IMR-90 (cell line): ENCODE measurements around the gene SNX30. TPM values are rescaled to one million over a fixed set of nuclear protein-coding genes. Genes with fewer than 3 reads are reported as not detected.

Source experiments
- ATAC-seq: fragments of 200-7000 bp; cut with Tn5 transposase; 2 replicates; pipeline ENCODE4 v1.9.1; 2020; ENCODE audit warnings: low read depth, mild to moderate bottlenecking, moderate library complexity
- BruUV-seq: library from RNA; stranded (reverse); fragments of 400-500 nt; replicated peaks from 2 replicates; lab custom pipeline; 2021; lab: Mats Ljungman, UMichigan
- CTCF ChIA-PET: fragments of 300-600 bp; formaldehyde crosslinking; extraction: SDS; loops from one replicate; lab custom pipeline; 2021; ENCODE audit warnings: antibody characterized with exemption; lab: Yijun Ruan, JAX
- POLR2A ChIA-PET: fragments of 300-600 bp; sonication (Branson Sonifier 250); formaldehyde crosslinking; loops from one replicate; lab custom pipeline; 2022; ENCODE audit warnings: antibody characterized with exemption; ENCODE audit not compliant: unreplicated experiment; lab: Charles Lee
- DNase-seq: peaks from one replicate; pipeline ENCODE4 v3.0.0; 2013
- H2AFZ ChIP-seq: replicated peaks from 2 replicates; pipeline ENCODE3; 2013; ENCODE audit warnings: low read length, mild to moderate bottlenecking; ENCODE audit not compliant: poor library complexity
- H2AK5ac ChIP-seq: 2 replicates; pipeline ENCODE4 v1.6.1; 2013; ENCODE audit warnings: low read depth, low read length, inconsistent platforms
- H2AK9ac ChIP-seq: replicated peaks from 2 replicates; pipeline ENCODE3; 2013; ENCODE audit warnings: mild to moderate bottlenecking, low read depth, low read length, moderate library complexity; ENCODE audit not compliant: poor library complexity
- H2BK120ac ChIP-seq: 2 replicates; pipeline ENCODE4 v1.6.1; 2013; ENCODE audit warnings: low read depth, low read length, inconsistent platforms
- H2BK15ac ChIP-seq: 3 replicates; pipeline ENCODE4 v1.6.1; 2013; ENCODE audit warnings: low read depth, low read length, inconsistent platforms
- H2BK20ac ChIP-seq: 2 replicates; pipeline ENCODE4 v1.6.1; 2013; ENCODE audit warnings: low read depth, mild to moderate bottlenecking, inconsistent platforms, low read length, moderate library complexity
- H2BK5ac ChIP-seq: 2 replicates; pipeline ENCODE4 v1.6.1; 2013; ENCODE audit warnings: mild to moderate bottlenecking, low read depth, low read length, inconsistent platforms; ENCODE audit not compliant: poor library complexity, severe bottlenecking
- H3K14ac ChIP-seq: replicated peaks from 2 replicates; pipeline ENCODE4 v1.6.1; 2013; ENCODE audit warnings: low read depth, low read length, inconsistent platforms
- H3K18ac ChIP-seq: 2 replicates; pipeline ENCODE4 v1.6.1; 2013; ENCODE audit warnings: low read depth, low read length, control low read depth
- H3K23ac ChIP-seq: 2 replicates; pipeline ENCODE4 v1.6.1; 2013; ENCODE audit warnings: low read depth, low read length, inconsistent platforms
- H3K27ac ChIP-seq: 2 replicates; pipeline ENCODE4 v1.5.1; 2013; ENCODE audit warnings: mild to moderate bottlenecking, control low read depth, low read length; ENCODE audit not compliant: insufficient read depth
- H3K27me3 ChIP-seq: 2 replicates; pipeline ENCODE4 v1.6.1; 2013; ENCODE audit warnings: low read length; ENCODE audit not compliant: control insufficient read depth, insufficient read depth
- H3K36me3 ChIP-seq: 2 replicates; pipeline ENCODE4 v1.6.1; 2013; ENCODE audit warnings: low read length, mixed read lengths; ENCODE audit not compliant: control insufficient read depth, insufficient read depth
- H3K4ac ChIP-seq: 2 replicates; pipeline ENCODE4 v1.6.1; 2013; ENCODE audit warnings: low read depth, low read length, inconsistent platforms
- H3K4me1 ChIP-seq: 2 replicates; pipeline ENCODE4 v1.6.1; 2013; ENCODE audit warnings: low read length, mixed read lengths; ENCODE audit not compliant: control insufficient read depth, insufficient read depth
- H3K4me2 ChIP-seq: 2 replicates; pipeline ENCODE4 v1.6.1; 2013; ENCODE audit warnings: low read depth, mild to moderate bottlenecking, control low read depth, low read length, moderate library complexity
- H3K4me3 ChIP-seq: 2 replicates; pipeline ENCODE4 v1.5.1; 2013; ENCODE audit warnings: low read depth, mild to moderate bottlenecking, control low read depth, low read length, moderate library complexity; ENCODE audit not compliant: insufficient read depth
- H3K56ac ChIP-seq: 2 replicates; pipeline ENCODE4 v1.6.1; 2013; ENCODE audit warnings: low read length, inconsistent platforms; ENCODE audit not compliant: insufficient read depth; ENCODE audit errors: extremely low read depth
- H3K79me1 ChIP-seq, 2 experiments: 2 replicates each; pipeline ENCODE4 v1.6.1; 2013; ENCODE audit warnings: low read length in 2 of 2, inconsistent platforms in 1 of 2, low read depth in 1 of 2
- H3K9ac ChIP-seq: 2 replicates; pipeline ENCODE4 v1.6.1; 2013; ENCODE audit warnings: low read depth, low read length, control low read depth
- H3K9me1 ChIP-seq: 2 replicates; pipeline ENCODE4 v1.6.1; 2013; ENCODE audit warnings: low read length, inconsistent platforms; ENCODE audit not compliant: insufficient read depth
- H3K9me3 ChIP-seq: 2 replicates; pipeline ENCODE4 v1.6.1; 2013; ENCODE audit warnings: low read length; ENCODE audit not compliant: control insufficient read depth, insufficient read depth
- H4K20me1 ChIP-seq: 2 replicates; pipeline ENCODE4 v1.6.1; 2013; ENCODE audit warnings: low read length, inconsistent platforms; ENCODE audit not compliant: insufficient read depth
- H4K5ac ChIP-seq: 2 replicates; pipeline ENCODE4 v1.6.1; 2013; ENCODE audit warnings: mild to moderate bottlenecking, low read depth, low read length, control low read depth
- H4K8ac ChIP-seq, 2 experiments: 2 replicates each; pipeline ENCODE4 v1.6.1; 2013; ENCODE audit warnings: low read depth in 2 of 2, low read length in 2 of 2, control low read depth in 1 of 2, inconsistent platforms in 1 of 2
- H4K91ac ChIP-seq: 2 replicates; pipeline ENCODE4 v1.6.1; 2013; ENCODE audit warnings: low read depth, low read length, inconsistent platforms; ENCODE audit not compliant: insufficient read depth
- BHLHE40 ChIP-seq: fragments of 150-350 bp; IDR thresholded peaks from 2 replicates; pipeline ENCODE4 v1.6.1; 2016; ENCODE audit warnings: mild to moderate bottlenecking, low read depth, low read length
- CEBPB ChIP-seq: IDR thresholded peaks from 2 replicates; pipeline ENCODE4 v1.6.1; 2012; ENCODE audit warnings: low read depth, low read length, improper control_type of control experiment
- CHD1 ChIP-seq: IDR thresholded peaks from 2 replicates; pipeline ENCODE4 v1.6.1; 2012; ENCODE audit warnings: low read depth, low read length, improper control_type of control experiment
- CTCF ChIP-seq: conservative IDR thresholded peaks from 2 replicates; pipeline ENCODE4 v1.5.1; 2012; ENCODE audit warnings: mild to moderate bottlenecking, low read depth, low read length, improper control_type of control experiment
- FOS ChIP-seq: fragments of 150-350 bp; IDR thresholded peaks from 2 replicates; pipeline ENCODE4 v1.6.1; 2016; ENCODE audit warnings: low read depth, low read length
- MAFK ChIP-seq: IDR thresholded peaks from 2 replicates; pipeline ENCODE4 v1.6.1; 2012; ENCODE audit warnings: low read depth, low read length, improper control_type of control experiment
- MAZ ChIP-seq: IDR thresholded peaks from 2 replicates; pipeline ENCODE4 v1.6.1; 2012; ENCODE audit warnings: low read depth, mild to moderate bottlenecking, low read length, improper control_type of control experiment, moderate library complexity, borderline replicate concordance
- MXI1 ChIP-seq: IDR thresholded peaks from 2 replicates; pipeline ENCODE4 v1.6.1; 2012; ENCODE audit warnings: low read depth, mild to moderate bottlenecking, low read length, moderate library complexity, borderline replicate concordance
- POLR2A ChIP-seq: IDR thresholded peaks from 2 replicates; pipeline ENCODE4 v1.6.1; 2012; ENCODE audit warnings: mild to moderate bottlenecking, low read depth, low read length
- RAD21 ChIP-seq: IDR thresholded peaks from 2 replicates; pipeline ENCODE4 v1.6.1; 2012; ENCODE audit warnings: low read length, improper control_type of control experiment
- RCOR1 ChIP-seq: IDR thresholded peaks from 2 replicates; pipeline ENCODE4 v1.6.1; 2012; ENCODE audit warnings: mild to moderate bottlenecking, low read length, improper control_type of control experiment; ENCODE audit not compliant: insufficient replicate concordance
- RFX5 ChIP-seq: IDR thresholded peaks from 2 replicates; pipeline ENCODE4 v1.8.0; 2012; ENCODE audit warnings: low read depth, mild to moderate bottlenecking, low read length, moderate library complexity
- SMC3 ChIP-seq: fragments of 150-350 bp; IDR thresholded peaks from 2 replicates; pipeline ENCODE4 v1.6.1; 2016; ENCODE audit warnings: low read depth, mild to moderate bottlenecking, antibody characterized with exemption, low read length, moderate library complexity
- WGBS, 2 experiments: methylation state at CpG; one replicate each; pipeline versions ENCODE4 v1.1.5 to v1.1.7; 2013; ENCODE audit warnings: missing lambda C conversion rate in 2 of 2; ENCODE audit not compliant: insufficient read length in 1 of 2; ENCODE audit errors: extremely low coverage in 2 of 2; 5-methylcytosine and 5-hydroxymethylcytosine counted together
- dilution Hi-C: fragments of 300-500 bp; cut with HindIII; formaldehyde crosslinking; loops from one replicate; pipeline ENCODE4 v1.14.3; 2018; ENCODE audit warnings: low sequenced_read_pairs; ENCODE audit not compliant: unreplicated experiment
- in situ Hi-C: fragments of 300-500 bp; cut with MboI; formaldehyde crosslinking; loops from 3 replicates; pipeline ENCODE4 v1.14.3; 2019; ENCODE audit warnings: low sequenced_read_pairs, inconsistent platforms, mixed read lengths
- intact Hi-C: fragments of 100-400 bp; cut with micrococcal nuclease; formaldehyde crosslinking; loops from 2 replicates; pipeline ENCODE4 v1.10.0; 2022
- polyA plus RNA-seq, 3 experiments: library from polyadenylated mRNA; depleted of rRNA; stranded (reverse); fragments of >200 nt; gene quantifications; 2 replicates each; pipeline ENCODE4 v1.2.3, GENCODE V29; 2012; ENCODE audit warnings: low replicate concordance in 1 of 3
- total RNA-seq: library from RNA; depleted of rRNA; stranded (reverse); fragments of >200 nt; gene quantifications from 2 replicates; pipeline ENCODE4 v1.2.3, GENCODE V29; 2012
- TF ChIP-seq, protein P1 (sequence below): fragments of 150-350 bp; IDR thresholded peaks from 2 replicates; pipeline ENCODE4 v1.6.1; 2016; ENCODE audit warnings: low read depth, mild to moderate bottlenecking, low read length, moderate library complexity, borderline replicate concordance
- TF ChIP-seq, protein P2 (sequence below): fragments of 150-350 bp; IDR thresholded peaks from 2 replicates; pipeline ENCODE4 v1.6.1; 2017; ENCODE audit warnings: mild to moderate bottlenecking, antibody characterized with exemption, low read length, low read depth

SNX30 gene
- total and polyA plus RNA-seq, 2 of the 4 experiments (the other 2 are of a cell fraction) = 8.0 to 18.8 TPM

DNA sequence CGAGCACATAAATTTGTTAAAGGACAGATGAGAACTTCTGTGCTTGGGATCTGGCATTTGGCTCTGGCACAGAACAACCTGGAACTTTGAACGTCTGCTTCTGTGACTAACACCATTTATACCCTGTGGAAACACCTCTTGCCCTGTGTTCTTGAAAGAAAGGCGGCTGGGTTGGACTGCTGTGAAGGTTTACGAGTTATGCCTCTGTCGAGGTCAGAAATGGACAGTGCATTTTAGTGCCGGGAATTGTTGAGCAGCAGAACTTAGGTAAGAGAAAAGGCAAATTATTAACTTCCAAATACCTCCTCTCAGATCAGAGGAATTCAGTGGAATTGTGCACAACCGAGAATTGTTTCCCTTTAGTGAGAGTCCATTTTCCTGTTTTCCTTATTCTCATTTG is 18.6 kb upstream of the SNX30 start:
- CTCF ChIA-PET = no interaction called here
- DNase-seq (no peak), ATAC-seq (no peak)
- no peak overlapping the region for H2BK120ac ChIP-seq
- H3K23ac ChIP-seq = no peak overlapping the region
- H4K20me1 ChIP-seq = no peaks in the 10 kb centered on the region
- no peak overlapping the region for H3K4me2 ChIP-seq
- no peaks in the 10 kb centered on the region for H3K4me1 ChIP-seq
- H3K36me3 ChIP-seq = no peaks in the 10 kb centered on the region
- no peak overlapping the region for H4K91ac ChIP-seq
- H2AK5ac ChIP-seq = no peak overlapping the region
- in situ Hi-C loops = no loop called here
- no peak overlapping the region for H3K14ac ChIP-seq
- no peak overlapping the region for H3K27ac ChIP-seq
- no peak overlapping the region for H2AFZ ChIP-seq
- no peaks in the 10 kb centered on the region for H3K9me1 ChIP-seq
- intact Hi-C loops = no loop called here
- H2BK20ac ChIP-seq = no peak overlapping the region
- H3K9ac ChIP-seq = no peak overlapping the region
- no CpG with 5 or more reads among the region's 7 CpGs for WGBS, 2 experiments
- no TSS peak for BruUV-seq
- no peak overlapping the region for H3K4ac ChIP-seq
- H4K8ac ChIP-seq = no peak overlapping the region
- H3K56ac ChIP-seq = no peak overlapping the region
- dilution Hi-C loops = no loop called here
- TF ChIP-seq RAD21 (no peak), BHLHE40 (no peak), POLR2A (no peak), RFX5 (no peak), MXI1 (no peak), CHD1 (no peak), CEBPB (no peak), RCOR1 (no peak), MAFK (no peak), FOS (no peak), CTCF (no peak), MAZ (no peak), SMC3 (no peak)
- TF ChIP-seq, protein P1, sequence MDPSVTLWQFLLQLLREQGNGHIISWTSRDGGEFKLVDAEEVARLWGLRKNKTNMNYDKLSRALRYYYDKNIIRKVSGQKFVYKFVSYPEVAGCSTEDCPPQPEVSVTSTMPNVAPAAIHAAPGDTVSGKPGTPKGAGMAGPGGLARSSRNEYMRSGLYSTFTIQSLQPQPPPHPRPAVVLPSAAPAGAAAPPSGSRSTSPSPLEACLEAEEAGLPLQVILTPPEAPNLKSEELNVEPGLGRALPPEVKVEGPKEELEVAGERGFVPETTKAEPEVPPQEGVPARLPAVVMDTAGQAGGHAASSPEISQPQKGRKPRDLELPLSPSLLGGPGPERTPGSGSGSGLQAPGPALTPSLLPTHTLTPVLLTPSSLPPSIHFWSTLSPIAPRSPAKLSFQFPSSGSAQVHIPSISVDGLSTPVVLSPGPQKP = no peak
- TF ChIP-seq, protein P2, sequence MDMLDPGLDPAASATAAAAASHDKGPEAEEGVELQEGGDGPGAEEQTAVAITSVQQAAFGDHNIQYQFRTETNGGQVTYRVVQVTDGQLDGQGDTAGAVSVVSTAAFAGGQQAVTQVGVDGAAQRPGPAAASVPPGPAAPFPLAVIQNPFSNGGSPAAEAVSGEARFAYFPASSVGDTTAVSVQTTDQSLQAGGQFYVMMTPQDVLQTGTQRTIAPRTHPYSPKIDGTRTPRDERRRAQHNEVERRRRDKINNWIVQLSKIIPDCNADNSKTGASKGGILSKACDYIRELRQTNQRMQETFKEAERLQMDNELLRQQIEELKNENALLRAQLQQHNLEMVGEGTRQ = no peak
- peaks cover 3% of the 10 kb centered on the region; the same call in 1 of the 2 replicates for H3K9me3 ChIP-seq
- no peak overlapping the region for H3K4me3 ChIP-seq
- no peaks in the 10 kb centered on the region for H3K79me1 ChIP-seq
- no peak overlapping the region for H2AK9ac ChIP-seq
- POLR2A ChIA-PET = no interaction called here
- H3K27me3 ChIP-seq = peaks cover 5% of the 10 kb centered on the region
- no peak overlapping the region for H2BK15ac ChIP-seq
- no peak overlapping the region for H2BK5ac ChIP-seq
- H3K18ac ChIP-seq = no peak overlapping the region
- H4K5ac ChIP-seq = no peak overlapping the region
